Right ventricle myocardium superior (tissue), 1 donor: ENCODE results near the gene FAHD2A. TPM values are rescaled to one million over a fixed set of nuclear protein-coding genes. Genes with fewer than 3 reads are reported as not detected.
A peak's percentile ranks its signal among the peaks of the same experiment; 100 is the strongest.
"Not testable (repeated sequence)": the region's sequence is repeated elsewhere in the genome, so short reads cannot be mapped to it uniquely, and the experiment has no call there.

Experiments used
- ATAC-seq: fragments of 200-7000 bp; cut with Tn5 transposase; one replicate; pipeline ENCODE4 v1.9.1; 2020; ENCODE audit warnings: mild to moderate bottlenecking; ENCODE audit not compliant: poor library complexity
- DNase-seq: peaks from one replicate; pipeline ENCODE4 v3.0.0-alpha.2; 2020
- intact Hi-C: fragments of 100-400 bp; cut with DNase I; formaldehyde crosslinking; loops from one replicate; pipeline ENCODE4 v1.11.2; 2022
- total RNA-seq: library from RNA; stranded (reverse); fragmentation: NEBNext Ultra II Directional; extraction: Animal tissue kit (Norgen Biotek cat#: 25700); gene quantifications from one replicate; pipeline ENCODE4 v1.2.1, GENCODE V29; 2021
- donor health status: DM: no; HTN: yes; CAD: no; lungs with severe emphysema.

Gene FAHD2A
- total RNA-seq, 1 donor from 2014 or later = 39.9 TPM

DNA sequence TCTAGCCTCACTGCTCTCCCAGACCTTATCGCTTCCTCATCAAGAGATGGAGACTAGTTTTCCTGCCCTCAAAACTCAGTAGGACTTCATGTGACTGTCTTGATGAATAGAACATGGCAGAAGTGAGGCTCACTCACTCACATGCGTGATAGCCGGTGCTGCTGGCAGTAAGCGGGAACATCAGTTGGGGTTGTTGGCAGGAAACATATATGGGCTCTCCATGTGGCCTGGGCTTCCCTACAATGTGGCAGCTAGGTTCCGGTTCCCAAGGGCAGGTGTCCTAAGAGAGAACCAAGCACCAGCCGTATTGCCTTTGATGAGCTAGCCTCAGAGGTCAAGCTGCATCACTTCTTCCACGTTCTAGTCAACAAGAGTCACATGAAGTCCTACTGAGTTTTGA, 15.2 kb upstream of the FAHD2A start:
- intact Hi-C loops = no loop called here
- ATAC-seq (no peak), DNase-seq (no peak)

DNA sequence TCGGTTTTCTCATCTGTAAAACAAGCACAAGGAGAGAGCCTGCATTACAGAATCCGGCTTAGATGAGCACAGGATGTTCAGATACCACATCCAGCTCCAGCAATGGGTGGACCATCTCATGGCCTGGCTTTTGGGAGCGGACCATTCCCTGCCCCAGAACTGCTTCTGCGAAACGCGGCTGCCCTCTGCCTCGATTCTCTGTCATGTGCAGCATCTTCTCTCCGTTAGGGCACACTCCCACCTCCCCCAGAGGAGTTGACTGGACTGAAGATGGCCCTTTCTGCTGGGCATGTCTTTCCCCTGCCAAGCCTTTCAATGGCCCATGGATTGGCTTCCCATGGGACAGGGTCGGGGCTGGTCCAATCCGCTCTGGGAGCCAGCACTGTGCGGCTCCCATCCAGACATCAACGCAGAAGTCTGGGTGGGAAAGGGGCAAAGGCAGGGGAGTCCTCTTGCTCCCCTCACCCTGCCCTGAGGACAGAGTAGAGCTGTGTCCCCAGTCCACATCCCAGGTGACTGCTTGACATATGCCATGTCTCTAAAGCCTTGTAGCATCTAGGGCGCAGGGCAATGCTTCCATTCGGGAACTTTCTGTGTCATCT, 14.3 kb upstream of the FAHD2A start:
- DNase-seq (no peak), ATAC-seq (no peak)
- intact Hi-C loops = no loop called here

DNA sequence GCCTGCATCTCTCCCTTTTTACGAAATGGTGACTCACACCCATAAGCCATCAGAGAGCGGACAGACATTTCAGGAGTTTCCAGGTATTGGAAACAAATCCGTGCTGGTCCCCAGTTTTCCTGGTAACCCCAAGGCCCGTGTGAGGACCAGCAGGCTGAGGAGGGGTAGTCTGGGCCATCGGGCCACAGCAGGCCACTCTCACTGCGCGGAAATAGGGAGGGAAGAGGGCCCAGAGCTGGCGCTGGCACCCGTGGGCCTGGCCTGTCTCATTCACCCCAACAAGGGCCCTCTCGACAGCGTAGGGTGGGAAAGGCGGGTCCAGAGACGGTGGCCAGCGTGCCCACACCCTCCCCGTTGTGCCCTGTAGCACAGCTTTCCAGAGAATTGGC, 13.7 kb upstream of the FAHD2A start:
- ATAC-seq (no peak), DNase-seq (no peak)
- intact Hi-C loops = no loop called here

DNA sequence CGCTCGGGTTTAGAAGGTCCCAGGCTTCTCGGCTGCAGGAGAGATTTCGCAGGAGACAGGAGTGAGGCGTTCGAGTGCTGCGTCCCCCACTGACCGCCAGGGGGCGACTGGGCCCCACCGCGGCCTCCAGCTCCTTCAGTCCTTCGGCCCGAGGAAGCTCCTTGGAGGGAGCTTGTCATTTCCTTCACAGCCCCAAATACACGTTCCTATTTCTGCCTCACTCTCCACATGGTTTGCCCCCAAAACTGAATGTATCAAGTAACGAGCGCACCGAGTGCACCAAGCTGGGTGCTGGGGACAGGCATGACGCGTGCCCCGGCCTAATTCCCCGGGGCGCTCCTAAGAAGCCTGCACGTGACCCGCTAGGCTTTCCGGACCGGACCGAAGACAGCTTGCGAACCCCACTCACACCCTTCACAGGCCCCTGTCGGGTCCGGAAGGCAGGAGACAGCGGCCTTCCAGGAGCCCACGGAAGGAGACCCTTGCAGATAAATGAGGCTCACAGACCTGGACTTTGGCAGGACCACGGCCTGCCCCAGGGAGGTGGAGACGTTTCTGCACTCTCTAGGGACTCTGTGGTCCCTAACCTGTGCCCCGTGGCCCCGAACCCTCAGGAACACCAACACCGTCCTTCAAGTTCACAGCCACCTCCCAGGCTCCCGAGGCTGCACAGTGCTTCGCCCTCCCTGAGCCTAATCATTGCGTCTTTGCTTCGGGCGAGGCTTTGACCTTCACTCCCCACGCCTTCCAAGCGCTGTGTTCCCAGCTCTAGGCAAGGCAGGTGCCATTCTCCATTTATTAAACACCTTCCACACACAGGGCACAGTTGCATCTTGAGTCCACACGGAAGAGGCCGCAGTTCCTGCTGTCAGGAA, 13.0 kb upstream of the FAHD2A start:
- peak; percentile 69 for DNase-seq

DNA sequence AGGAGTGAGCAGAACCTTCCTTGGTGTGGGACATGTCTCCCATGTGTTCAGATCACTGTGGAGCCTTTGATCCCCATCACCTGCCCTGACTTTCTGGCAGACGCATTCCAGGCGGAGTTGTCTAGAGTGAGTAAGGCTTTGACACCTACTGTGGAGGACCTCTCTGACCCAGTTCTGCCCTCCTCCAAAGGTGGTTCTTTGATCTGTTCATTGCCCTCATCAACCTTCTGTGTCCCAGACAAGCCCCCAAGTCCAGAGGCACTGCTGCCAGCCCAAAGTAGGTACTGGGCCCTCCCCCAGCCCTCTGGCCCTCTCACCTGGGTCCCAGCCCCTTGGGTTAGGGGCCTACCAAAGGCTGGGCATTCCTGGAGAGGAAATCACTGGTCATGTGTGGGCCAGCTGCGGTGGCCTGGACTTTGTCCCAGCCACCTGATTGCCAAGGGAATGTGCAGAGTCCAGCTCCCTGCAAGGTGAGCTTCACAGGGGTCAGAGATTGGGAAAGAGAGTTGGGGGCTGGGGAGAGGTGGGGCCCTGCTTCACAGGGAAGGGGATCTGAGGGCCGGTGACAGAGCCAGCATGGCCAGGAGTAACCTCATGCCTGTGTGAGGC, 12.1 kb upstream of the FAHD2A start:
- ATAC-seq (no peak), DNase-seq (no peak)
- intact Hi-C loops = no loop called here

More for the DNA sequence above, 13.0 kb upstream of the FAHD2A start:
- ATAC-seq = peak; percentile 74
- intact Hi-C loops = no loop called here

DNA sequence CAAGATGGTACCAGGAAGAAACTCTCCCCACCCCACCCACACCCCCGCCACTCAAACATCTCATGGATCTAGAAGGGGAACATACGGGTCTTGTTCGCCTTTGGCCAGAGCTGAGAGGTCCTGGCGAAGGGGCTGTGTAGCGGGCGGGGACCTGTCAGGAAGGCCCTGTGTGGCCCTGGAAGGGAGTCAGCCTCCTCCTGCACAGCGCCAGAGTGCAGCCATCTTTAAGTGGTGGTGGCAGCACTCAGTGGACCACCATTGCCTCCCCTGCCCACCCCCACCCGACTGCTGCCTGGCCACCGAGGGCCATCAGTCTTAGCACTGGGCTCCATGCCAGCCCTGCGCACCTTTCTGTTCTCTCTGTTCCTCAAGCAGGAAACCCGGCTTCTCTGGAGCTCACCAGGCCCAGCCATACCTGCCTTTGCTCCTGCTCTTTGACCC, 11.6 kb upstream of the FAHD2A start:
- DNase-seq (no peak), ATAC-seq (no peak)
- intact Hi-C loops = no loop called here

DNA sequence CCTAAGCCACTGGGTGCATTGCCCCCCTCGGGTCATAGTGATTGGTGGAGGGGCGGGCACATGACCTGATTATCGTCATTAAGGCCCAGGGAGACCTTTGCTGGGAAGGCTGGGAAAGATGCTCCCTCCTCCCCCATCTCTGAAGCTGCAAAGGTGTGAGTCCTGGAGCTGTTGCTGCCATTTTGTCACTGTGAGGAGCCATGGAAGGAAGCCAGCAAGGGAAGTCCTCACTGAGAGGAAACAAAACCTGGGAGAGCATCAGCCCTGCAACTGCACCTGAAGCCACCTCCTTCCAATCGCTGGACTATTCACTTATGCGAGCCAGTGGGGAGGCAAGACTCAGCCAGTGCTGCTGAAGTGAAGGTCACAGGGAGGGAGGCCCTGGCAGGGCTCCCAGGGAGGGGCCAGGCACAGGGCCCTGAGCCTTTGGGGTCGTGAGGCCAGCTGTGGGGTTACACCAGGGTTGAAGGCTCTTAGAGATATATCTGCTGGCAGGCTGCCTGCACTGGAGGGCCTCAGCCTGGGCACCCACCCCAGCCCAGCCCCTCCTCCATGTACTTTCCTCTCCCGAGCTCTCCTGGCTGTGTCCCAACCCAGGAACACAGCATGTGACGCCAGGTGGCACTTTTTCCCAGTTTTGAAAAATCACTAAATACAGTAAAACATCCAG, 10.7 kb upstream of the FAHD2A start:
- ATAC-seq (peak; percentile 45), DNase-seq (no peak)
- intact Hi-C loops = no loop called here

DNA sequence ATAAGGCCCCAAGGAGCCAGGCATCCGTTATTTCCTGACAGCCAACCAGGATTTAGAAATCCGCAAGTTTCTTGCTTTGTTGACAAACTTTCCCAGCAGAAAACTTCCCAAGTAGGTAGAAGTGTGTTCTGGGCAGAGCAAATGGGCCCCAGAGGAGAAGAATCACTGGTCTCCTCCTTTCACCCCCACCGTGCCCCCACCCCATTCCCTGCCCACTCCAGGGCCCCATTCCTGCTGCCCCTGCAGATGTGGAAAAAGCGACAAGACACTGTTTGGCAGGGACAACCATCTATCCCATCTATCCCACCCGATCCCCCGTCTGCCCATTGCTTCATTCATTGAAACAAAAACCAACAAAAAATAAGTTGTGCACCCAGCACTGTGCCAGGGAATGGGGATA, 10.2 kb upstream of the FAHD2A start:
- no peak for ATAC-seq
- intact Hi-C loops = no loop called here
- no peak for DNase-seq

DNA sequence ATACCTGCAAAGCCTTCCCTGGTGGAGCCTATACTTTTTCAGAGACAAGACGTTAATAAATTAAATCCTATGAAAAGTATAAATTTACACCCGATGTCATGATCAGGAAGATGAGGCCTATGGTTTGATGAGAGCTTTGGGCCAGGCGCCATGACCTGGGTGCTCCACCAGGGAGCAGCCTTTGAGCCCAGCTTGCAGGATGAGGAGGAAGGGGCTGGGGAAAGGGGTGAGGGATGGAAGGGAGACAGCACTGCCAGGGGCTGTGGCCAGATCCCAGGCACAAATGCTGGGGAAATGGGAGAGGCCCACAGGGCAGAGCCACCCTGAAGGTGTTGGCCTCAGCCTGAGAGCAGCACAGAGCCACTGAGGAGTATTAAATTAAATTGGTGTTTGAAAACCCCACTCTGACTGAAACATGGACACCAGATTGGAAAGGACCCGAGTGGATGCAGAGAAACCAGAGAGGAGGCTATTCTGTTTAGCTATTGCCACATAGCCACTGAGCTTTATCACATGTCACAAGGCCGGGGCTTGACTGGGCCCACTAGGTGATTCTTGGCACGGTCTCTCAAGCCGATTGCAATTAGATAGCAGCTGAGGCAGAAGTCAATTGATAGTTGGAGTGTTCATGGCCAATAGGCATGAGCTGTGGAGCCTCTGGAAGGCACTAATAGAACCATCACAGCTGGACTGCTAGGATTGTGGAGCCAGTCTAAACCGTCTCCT, 9.6 kb upstream of the FAHD2A start:
- intact Hi-C loops = no loop called here
- DNase-seq = no peak
- ATAC-seq = no peak

DNA sequence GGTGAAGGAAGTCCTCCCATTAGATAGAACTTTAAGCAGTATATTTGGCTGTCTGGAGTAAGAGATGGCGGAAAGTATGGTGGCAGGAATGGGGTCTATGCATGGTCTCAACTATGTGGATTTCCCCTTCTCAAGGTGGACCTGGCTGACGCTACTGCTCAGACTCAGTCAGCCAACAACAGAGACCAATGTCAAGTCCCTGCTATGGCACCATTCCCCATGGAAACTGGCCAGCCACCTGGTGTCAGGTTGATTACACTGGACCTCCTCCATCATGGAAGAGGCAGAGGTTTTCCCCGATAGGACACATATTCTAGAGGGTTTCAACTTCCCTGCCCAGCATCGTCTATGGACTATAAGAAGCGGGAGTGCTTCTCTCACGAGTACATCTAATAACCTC, 8.6 kb upstream of the FAHD2A start:
- no peak for DNase-seq
- intact Hi-C loops = no loop called here
- ATAC-seq = no peak

DNA sequence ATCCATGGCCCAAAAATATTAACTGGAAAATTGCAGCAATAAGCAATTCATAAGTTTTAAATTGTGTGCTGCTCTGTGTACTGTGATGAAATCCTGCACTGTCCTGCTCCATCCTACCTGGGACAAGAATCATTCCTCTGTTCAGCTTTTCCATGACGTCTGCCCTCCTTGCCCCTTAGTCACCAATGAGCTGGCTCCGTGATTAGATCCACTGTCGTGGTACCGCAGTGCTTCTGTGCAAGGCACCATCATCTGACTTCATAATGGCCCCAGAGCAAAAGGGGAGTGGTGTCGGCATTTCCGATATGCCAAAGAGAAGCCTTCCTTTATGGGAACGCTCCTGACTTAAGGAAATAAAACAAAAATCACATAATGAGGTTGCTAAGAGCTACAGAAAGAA, 3.4 kb upstream of the FAHD2A start:
- DNase-seq (no peak), ATAC-seq (no peak)
- intact Hi-C loops = no loop called here

DNA sequence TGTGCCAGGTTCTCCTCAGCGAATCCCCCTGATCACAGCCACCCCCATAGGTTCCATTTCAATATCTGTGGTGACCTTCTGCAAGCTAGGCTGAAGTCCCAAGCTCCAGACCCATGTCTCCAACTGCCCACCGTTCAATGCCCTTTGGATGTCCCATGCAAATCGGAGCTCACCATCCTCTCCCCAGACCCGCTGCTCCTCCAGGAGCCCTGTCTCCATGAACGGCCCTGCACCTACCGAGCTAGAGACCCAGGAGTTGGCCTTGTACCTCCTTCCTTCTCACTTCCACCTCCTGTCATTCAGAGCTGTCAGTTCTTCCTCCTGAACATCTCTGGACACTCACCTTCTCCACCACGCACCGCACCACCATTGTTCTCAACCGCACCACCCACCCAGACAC, 1.0 kb upstream of the FAHD2A start:
- intact Hi-C loops = no loop called here
- DNase-seq (no peak), ATAC-seq (no peak)

DNA sequence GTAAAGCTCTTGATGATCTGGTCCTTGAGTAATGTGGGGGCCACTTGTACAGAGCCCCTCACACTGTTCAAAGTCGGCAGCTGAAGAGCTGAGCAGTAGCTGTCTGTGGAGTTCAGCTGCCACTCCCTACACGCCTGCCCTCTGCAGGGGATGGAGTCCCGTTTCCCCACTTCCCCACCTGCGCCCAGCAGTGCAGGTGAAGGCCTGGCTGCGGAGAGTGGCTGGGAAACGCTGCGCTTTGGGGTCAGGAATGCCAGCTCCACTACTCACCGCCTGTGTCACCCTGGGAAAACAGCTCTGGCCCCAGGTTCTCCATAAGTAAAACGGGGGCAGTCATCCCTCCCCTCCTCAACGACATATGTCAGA, 521 bp upstream of the FAHD2A start:
- intact Hi-C loops, DNase-seq: not testable (repeated sequence)
- ATAC-seq = peak; percentile 39

DNA sequence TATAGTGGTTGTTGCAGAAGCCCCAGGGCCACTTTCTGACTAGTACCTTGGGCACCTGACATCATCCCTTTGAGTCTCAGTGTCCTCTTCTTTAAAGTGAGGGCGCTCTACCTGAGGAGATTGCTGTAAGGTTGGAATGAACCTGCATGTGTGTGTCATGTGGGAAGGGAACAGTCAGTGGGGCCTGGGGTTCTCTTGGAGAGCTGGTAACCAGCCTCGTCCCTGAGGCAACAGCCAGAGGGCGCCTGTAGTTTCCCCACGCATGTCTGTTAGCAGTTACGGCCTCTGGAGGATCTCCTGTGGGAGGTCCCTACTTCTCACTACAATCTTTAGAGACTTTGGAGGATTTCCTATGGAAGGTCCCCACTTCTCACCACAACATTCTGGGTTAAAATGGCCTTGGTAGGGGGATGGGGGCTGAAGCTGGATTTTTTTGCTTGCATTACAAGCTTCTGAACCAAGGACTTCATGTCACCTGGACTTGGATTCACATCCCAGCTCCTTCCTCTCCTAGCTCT, 755 bp downstream of the FAHD2A start:
- intact Hi-C loops, DNase-seq: not testable (repeated sequence)
- ATAC-seq = peak; percentile 76

DNA sequence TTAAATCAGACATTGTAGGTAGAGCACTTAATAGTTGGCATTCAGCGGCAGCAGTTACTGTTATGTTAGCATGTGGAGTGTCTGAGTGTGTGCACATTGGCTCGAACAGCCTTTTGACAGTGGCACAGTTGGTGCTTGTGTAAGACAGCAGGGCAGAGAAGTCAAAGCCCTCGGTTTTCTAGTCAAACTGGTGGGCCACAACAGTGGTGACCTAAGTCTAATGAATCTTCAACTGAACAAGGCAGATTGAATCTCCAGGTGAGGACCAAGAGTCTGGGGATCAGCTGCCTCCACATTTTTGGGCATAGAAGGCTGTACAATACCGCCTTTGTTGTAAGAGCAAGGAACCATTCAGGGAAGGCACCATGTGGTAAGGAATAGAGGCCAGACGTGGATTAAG, 1.3 kb downstream of the FAHD2A start:
- ATAC-seq, intact Hi-C loops, DNase-seq: not testable (repeated sequence)

DNA sequence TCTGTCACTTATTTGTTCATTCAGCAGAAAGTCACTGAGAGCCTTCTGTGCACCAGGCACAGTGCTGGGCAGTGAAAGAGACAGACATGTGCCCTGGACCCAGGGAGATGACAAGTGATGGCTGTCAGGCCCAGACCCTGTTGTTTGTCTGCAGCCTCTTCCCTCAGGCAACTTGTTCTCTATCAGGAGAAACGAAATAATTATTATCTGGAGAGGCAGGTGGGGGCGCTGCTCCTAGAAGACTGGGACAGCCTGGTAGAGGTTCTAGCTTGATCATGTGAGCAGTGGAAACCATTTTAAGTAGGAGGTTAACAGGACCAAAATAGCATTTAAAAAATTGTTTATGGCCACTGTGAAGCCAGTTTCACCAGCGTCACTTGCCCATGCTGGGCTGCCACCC, 2.2 kb downstream of the FAHD2A start:
- intact Hi-C loops, ATAC-seq: not testable (repeated sequence)

DNA sequence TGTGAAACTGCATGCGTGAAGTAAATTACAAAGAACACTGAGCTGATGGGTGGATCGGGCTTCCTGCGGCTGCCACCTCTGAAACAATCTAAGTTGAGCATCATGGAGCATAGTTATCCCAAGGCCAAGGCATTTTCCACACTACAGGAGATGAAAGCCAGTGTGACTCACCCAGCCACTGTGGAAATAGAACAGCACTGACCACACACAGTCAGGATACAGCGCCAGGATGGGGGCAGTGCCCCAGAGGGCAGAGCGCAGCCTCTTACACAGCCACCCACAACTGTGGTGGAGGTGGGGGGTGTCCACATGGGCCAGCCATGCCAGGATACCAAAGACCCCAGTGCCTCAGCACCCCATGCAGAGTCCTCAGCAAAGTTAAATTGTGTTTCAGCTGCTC, 8.7 kb downstream of the FAHD2A start:
- not testable (repeated sequence) for ATAC-seq, DNase-seq
- intact Hi-C loops = loop anchor here (5.0 kb wide), 1 partner anchor 316 kb away; no protein-coding TSS in a partner anchor

More for the DNA sequence above, 2.2 kb downstream of the FAHD2A start:
- DNase-seq = not testable (repeated sequence)

DNA sequence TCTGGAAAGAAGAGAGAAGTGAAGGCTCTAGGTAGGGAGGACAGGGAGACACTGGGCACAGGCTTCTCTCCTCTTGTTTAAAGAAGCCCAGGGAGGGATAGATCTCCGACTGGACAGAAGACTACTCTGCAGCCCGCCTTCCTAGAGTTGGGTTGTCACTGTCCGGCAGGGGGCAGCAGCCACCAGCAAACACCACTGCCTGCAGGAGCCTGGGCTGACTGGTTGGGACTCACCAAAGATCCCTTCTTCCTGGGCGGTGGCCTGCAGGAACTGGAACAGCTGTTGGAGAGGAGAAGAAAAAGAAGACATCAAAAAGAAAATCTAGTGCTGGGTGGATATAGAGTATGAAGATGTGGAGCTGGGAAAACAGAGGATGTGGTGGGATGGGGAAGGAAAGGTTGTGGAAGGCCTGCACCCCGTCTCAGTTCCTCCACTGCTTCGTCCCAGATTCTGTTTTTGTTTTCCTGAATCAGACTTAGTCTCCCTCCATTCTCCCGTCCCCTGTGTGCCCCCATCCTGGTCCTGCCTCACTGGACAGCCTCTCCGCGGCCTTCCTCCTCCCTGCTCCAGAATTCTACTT, 11.6 kb downstream of the FAHD2A start:
- DNase-seq = peak; percentile 90
- intact Hi-C loops = loop anchor here (5.0 kb wide), 1 partner anchor 313 kb away; no protein-coding TSS in a partner anchor
- peak; percentile 98 for ATAC-seq
